GM12891 (cell line): ENCODE data around the gene GDF7.

Experiments used
- PAX5 ChIP-seq: IDR thresholded peaks from 2 replicates; pipeline ENCODE4 v1.6.1; 2011; ENCODE audit warnings: low read length, moderate library complexity, mild to moderate bottlenecking; ENCODE audit not compliant: insufficient read depth, severe bottlenecking
- POLR2A ChIP-seq: IDR thresholded peaks from 2 replicates; pipeline ENCODE4 v1.6.1; 2011; ENCODE audit warnings: low read depth, low read length, control low read depth
- POLR2AphosphoS5 ChIP-seq: IDR thresholded peaks from 2 replicates; pipeline ENCODE4 v1.6.1; 2011; ENCODE audit warnings: low read depth, low read length, control low read depth
- POU2F2 ChIP-seq: IDR thresholded peaks from 2 replicates; pipeline ENCODE4 v1.6.1; 2011; ENCODE audit warnings: low read depth, mild to moderate bottlenecking, control low read depth, low read length, moderate library complexity
- TAF1 ChIP-seq: IDR thresholded peaks from 2 replicates; pipeline ENCODE4 v1.6.1; 2011; ENCODE audit warnings: low read depth, low read length, control low read depth

GRCh38 chr2:20673686-20674308, 6.9 kb downstream of the GDF7 start:
- TF ChIP-seq POLR2A (no peak), PAX5 (no peak), POLR2AphosphoS5 (no peak), TAF1 (no peak), POU2F2 (no peak)
